Fibroblast of lung (primary cell): ENCODE results near the gene NACC1.

Source experiments
- CTCF ChIP-seq, 2 donors: IDR thresholded peaks in 1 of 2; conservative IDR thresholded peaks in 1 of 2; 1 replicate in 1 of 2; 2 replicates in 1 of 2; pipeline ENCODE4 v1.5.1; 2011 to 2012; ENCODE audit warnings: low read length in 2 of 2, control low read depth in 1 of 2, inconsistent platforms in 1 of 2, low read depth in 1 of 2, mild to moderate bottlenecking in 1 of 2
- EZH2 ChIP-seq: IDR thresholded peaks from 2 replicates; pipeline ENCODE4 v1.5.1; 2012; ENCODE audit warnings: low read length, control low read depth, mild to moderate bottlenecking; ENCODE audit errors: missing control alignments

- no peak for TF ChIP-seq CTCF (conservative IDR thresholded peaks at IDR 0.05 in 1 of 2, IDR thresholded peaks at IDR 0.05 in 1 of 2; ENCODE audit: low read depth in 1 of 2, low read length in 2 of 2)
- no peak for TF ChIP-seq EZH2
Observed at GRCh38 chr19:13089857-13090507, 28.1 kb upstream of the NACC1 start.
